Adrenal gland (tissue), 12 donors: Measurements from ENCODE around the gene OTUB2. TPM values are rescaled to one million over a fixed set of nuclear protein-coding genes. Genes with fewer than 3 reads are reported as not detected.
A peak's percentile ranks its signal among the peaks of the same experiment; 100 is the strongest.

Experiments used
- DNase-seq, 7 donors: peaks; one replicate each; pipeline ENCODE4 v3.0.0-alpha.2; 2019 to 2020
- H3K27ac ChIP-seq, 5 donors: fragments of 200-600 bp; sonication (generic) in 4 of 5; 1 replicate in 3 of 5; 2 replicates in 2 of 5; pipeline versions ENCODE4 v1.5.1 to v1.8.0; 2016 to 2020; ENCODE audit warnings: mild to moderate bottlenecking in 1 of 5
- H3K27me3 ChIP-seq: fragments of 200-600 bp; 2 replicates; pipeline ENCODE4 v1.8.0; 2021
- H3K36me3 ChIP-seq, 2 donors: fragments of 200-600 bp; replicated peaks in 1 of 2; 1 replicate in 1 of 2; 2 replicates in 1 of 2; pipeline versions ENCODE4 v1.5.1 to v1.8.0; 2018 to 2022
- H3K4me1 ChIP-seq, 2 donors: fragments of 200-600 bp; replicated peaks in 1 of 2; 1 replicate in 1 of 2; 2 replicates in 1 of 2; pipeline versions ENCODE4 v1.5.1 to v1.8.0; 2018 to 2021
- H3K4me3 ChIP-seq, 4 donors: fragments of 200-600 bp; sonication (generic) in 3 of 4; one replicate each; pipeline ENCODE4 v1.5.1; 2016 to 2018
- H3K9me3 ChIP-seq, 3 donors: fragments of 200-600 bp; sonication (generic) in 1 of 3; replicated peaks in 1 of 3; 1 replicate in 2 of 3; 2 replicates in 1 of 3; pipeline versions ENCODE4 v1.5.1 to v1.8.0; 2016 to 2021
- POLR2A ChIP-seq, 2 donors: fragments of 450-650 bp; IDR thresholded peaks; one replicate each; pipeline ENCODE4 v1.6.1; 2017; ENCODE audit warnings: antibody characterized with exemption in 2 of 2, mild to moderate bottlenecking in 2 of 2, moderate library complexity in 1 of 2
- WGBS, 4 donors: extraction: QIAGEN DNeasy Blood & Tissue Kit in 2 of 4; methylation state at CpG; one replicate each; pipeline versions ENCODE4 v1.1.5 to v1.1.7; 2013 to 2017; 5-methylcytosine and 5-hydroxymethylcytosine counted together
- intact Hi-C, 2 donors: fragments of 100-400 bp; cut with DNase I; formaldehyde crosslinking; loops; one replicate each; pipeline versions ENCODE4 v1.14.1 to v1.15.0; 2022 to 2023
- polyA plus RNA-seq, 3 donors: library from polyadenylated mRNA; stranded (reverse); fragments of 200-250 nt in 2 of 3; fragments of 350-450 nt in 1 of 3; fragmentation: Illumina TruSeq in 1 of 3; extraction: RNeasy Lipid Tissue Mini Kit (QIAGEN cat#74804) in 1 of 3; gene quantifications; one replicate each; pipeline ENCODE4 v1.2.3, GENCODE V29; 2013 to 2014
- total RNA-seq, 9 donors: library from RNA; depleted of rRNA in 4 of 9; stranded (reverse); fragments of >200 nt in 4 of 9; fragments of 120-200 nt in 1 of 9; fragmentation: NEBNext Ultra II Directional in 1 of 9; extraction: Animal tissue kit (Norgen Biotek cat#: 25700) in 1 of 9; gene quantifications; one replicate each; pipeline versions ENCODE4 v1.1.0 to v1.2.4, GENCODE V29; 2013 to 2023
- TF ChIP-seq, protein P1 (sequence below), 6 experiments: fragments of 450-650 bp in 4 of 6; fragments of 200-600 bp in 2 of 6; sonication (generic) in 1 of 6; IDR thresholded peaks; 1 replicate in 5 of 6; 2 replicates in 1 of 6; pipeline versions ENCODE4 v1.5.1 to v1.8.0; 2016 to 2021; ENCODE audit warnings: antibody characterized with exemption in 6 of 6, mild to moderate bottlenecking in 2 of 6, moderate library complexity in 1 of 6
- donor health status: healthy with polysubstance abuse.
- donor health status: Bipolar disorder and iron deficiency.
- donor health status: DM: yes; HTN: yes; CAD: no.
- donor health status: DM: no; HTN: no; CAD: no.
- donor health status: DM: no; HTN: no; CAD: no.
- donor health status: DM: yes; HTN: yes; CAD: no.

The OTUB2 gene
- total and polyA plus RNA-seq, 12 donors = 0.17 to 10.7 (median 1.5) TPM

GRCh38 chr14:94080621-94081385 is 54.7 kb downstream of the OTUB2 start, which contains the start of the genes DDX24 and IFI27L1:
Gene DDX24, minus strand, starts transcription at chr14:94081202. Its CDS starts 1,460 bp downstream, at chr14:94079742.
Gene IFI27L1, plus strand, starts transcription at chr14:94081310. Its CDS starts 15,628 bp downstream, at chr14:94096938.
- Histone ChIP-seq H3K9me3 (peaks cover 0 to 1% (median 0%) of the 10 kb centered on the region in 3 donors), H3K27me3 (no peaks in the 10 kb centered on the region), H3K36me3 (peaks cover 0 to 5% of the 10 kb centered on the region in 2 donors), H3K4me1 (peaks cover 55 to 59% of the 10 kb centered on the region in 2 donors), H3K27ac (peak within 1 kb of the TSS; percentile 91 to 99 (median 96)), H3K4me3 (peak within 1 kb of the TSS; percentile 60 to 97 (median 83))
- intact Hi-C loops = no loop called here
- DNase-seq = peak; percentile 96 to 99 (median 98)
- peak; percentile 97 to 100 for TF ChIP-seq POLR2A (IDR thresholded peaks at IDR 0.05)
- TF ChIP-seq, protein P1, sequence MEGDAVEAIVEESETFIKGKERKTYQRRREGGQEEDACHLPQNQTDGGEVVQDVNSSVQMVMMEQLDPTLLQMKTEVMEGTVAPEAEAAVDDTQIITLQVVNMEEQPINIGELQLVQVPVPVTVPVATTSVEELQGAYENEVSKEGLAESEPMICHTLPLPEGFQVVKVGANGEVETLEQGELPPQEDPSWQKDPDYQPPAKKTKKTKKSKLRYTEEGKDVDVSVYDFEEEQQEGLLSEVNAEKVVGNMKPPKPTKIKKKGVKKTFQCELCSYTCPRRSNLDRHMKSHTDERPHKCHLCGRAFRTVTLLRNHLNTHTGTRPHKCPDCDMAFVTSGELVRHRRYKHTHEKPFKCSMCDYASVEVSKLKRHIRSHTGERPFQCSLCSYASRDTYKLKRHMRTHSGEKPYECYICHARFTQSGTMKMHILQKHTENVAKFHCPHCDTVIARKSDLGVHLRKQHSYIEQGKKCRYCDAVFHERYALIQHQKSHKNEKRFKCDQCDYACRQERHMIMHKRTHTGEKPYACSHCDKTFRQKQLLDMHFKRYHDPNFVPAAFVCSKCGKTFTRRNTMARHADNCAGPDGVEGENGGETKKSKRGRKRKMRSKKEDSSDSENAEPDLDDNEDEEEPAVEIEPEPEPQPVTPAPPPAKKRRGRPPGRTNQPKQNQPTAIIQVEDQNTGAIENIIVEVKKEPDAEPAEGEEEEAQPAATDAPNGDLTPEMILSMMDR (IDR thresholded peaks at IDR 0.05) = peak in 1 of 6 experiments; percentile 1
- 0 to 1% (median 0%) methylated on average over 32 to 77 of the region's 77 CpGs for whole genome bisulfite sequencing, 4 donors

DNA sequence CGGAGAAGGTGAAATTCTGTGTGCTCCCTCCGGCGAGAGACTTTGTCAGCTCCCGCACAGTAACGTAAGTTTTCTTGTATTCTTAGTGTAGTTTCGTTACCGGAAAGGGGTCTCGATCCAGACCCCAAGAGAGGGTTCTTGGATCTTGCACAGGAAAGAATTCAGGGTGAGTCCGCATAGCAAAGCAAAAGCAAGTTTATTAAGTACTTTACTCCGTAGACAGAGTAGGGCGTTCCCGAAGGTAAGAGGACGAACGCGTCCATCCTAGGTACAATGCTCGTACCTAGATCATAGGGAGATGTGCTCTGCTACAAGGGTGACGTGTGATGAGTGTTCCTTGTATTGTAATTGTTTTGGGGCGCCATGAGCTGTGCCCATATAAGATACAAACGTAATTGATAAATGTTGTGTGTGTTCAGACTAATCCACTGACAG is 55.3 kb downstream of the OTUB2 start:
- DNase-seq = no peak
- peaks cover 0 to 5% of the 10 kb centered on the region in 2 donors for H3K36me3 ChIP-seq
- peak overlapping the region in 3 of 4 donors; percentile 4 to 85 (median 81) for H3K4me3 ChIP-seq
- H3K9me3 ChIP-seq = no peaks in the 10 kb centered on the region
- intact Hi-C loops = no loop called here
- peaks cover 49 to 53% of the 10 kb centered on the region in 2 donors for H3K4me1 ChIP-seq
- no peaks in the 10 kb centered on the region for H3K27me3 ChIP-seq
- H3K27ac ChIP-seq = peak overlapping the region; percentile 80 to 99 (median 94)
- no peak for TF ChIP-seq POLR2A (IDR thresholded peaks at IDR 0.05)
- TF ChIP-seq, protein P1 (IDR thresholded peaks at IDR 0.05) = no peak
- 1 to 2% (median 1%) methylated on average over 19 of the region's 19 CpGs for WGBS, 4 donors

GRCh38 chr14:94087891-94088290 is 61.8 kb downstream of the OTUB2 start:
- no peaks in the 10 kb centered on the region for H3K36me3 ChIP-seq

GRCh38 chr14:94088516-94088915 is 62.4 kb downstream of the OTUB2 start:
- 37 to 62% (median 50%) methylated on average over 5 of the region's 5 CpGs for WGBS, 4 donors
- H3K36me3 ChIP-seq = no peaks in the 10 kb centered on the region
- no peak for TF ChIP-seq POLR2A (IDR thresholded peaks at IDR 0.05)
- TF ChIP-seq, protein P1 (IDR thresholded peaks at IDR 0.05) = no peak
- H3K4me1 ChIP-seq = peaks cover 14 to 21% of the 10 kb centered on the region in 2 donors
- DNase-seq = peak in 2 of 7 donors; percentile 29 to 35
- no peaks in the 10 kb centered on the region for H3K27me3 ChIP-seq
- no peak overlapping the region for H3K27ac ChIP-seq
- H3K9me3 ChIP-seq = no peaks in the 10 kb centered on the region
- H3K4me3 ChIP-seq = no peak overlapping the region
- intact Hi-C loops = no loop called here

More at GRCh38 chr14:94087891-94088290, 61.8 kb downstream of the OTUB2 start:
- 65 to 97% (median 88%) methylated on average over 4 of the region's 4 CpGs for WGBS, 4 donors
- TF ChIP-seq, protein P1 (IDR thresholded peaks at IDR 0.05) = no peak
- TF ChIP-seq POLR2A (IDR thresholded peaks at IDR 0.05) = no peak
- intact Hi-C loops = no loop called here
- H3K4me1 ChIP-seq = peaks cover 14 to 21% of the 10 kb centered on the region in 2 donors
- no peak for DNase-seq
- no peak overlapping the region for H3K4me3 ChIP-seq
- no peaks in the 10 kb centered on the region for H3K27me3 ChIP-seq
- no peak overlapping the region for H3K27ac ChIP-seq
- no peaks in the 10 kb centered on the region for H3K9me3 ChIP-seq
